GM19438 (cell line): Measurements from ENCODE around the gene ZFP14.

Source experiments
- ATAC-seq: cut with Tn5 transposase; IDR thresholded peaks from one replicate; pipeline ENCODE4 v1.9.1; 2021; ENCODE audit warnings: low read depth; ENCODE audit not compliant: unreplicated experiment

Gene ZFP14

GRCh38 chr19:36378625-36379509 lies at the start of gene ZFP14:
Gene ZFP14, minus strand, starts transcription at chr19:36379201. Its CDS starts 11,309 bp downstream, at chr19:36367892.
- peak; percentile 92 for ATAC-seq

- no peak for ATAC-seq
Observed at GRCh38 chr19:36423925-36424324, 44.9 kb upstream of the ZFP14 start.

- ATAC-seq: no peak
Observed at GRCh38 chr19:36421749-36422481, 42.9 kb upstream of the ZFP14 start.

- no peak for ATAC-seq
Observed at GRCh38 chr19:36420961-36421748, 42.2 kb upstream of the ZFP14 start.

GRCh38 chr19:36418287-36419001 lies 39.4 kb upstream of the ZFP14 start, which contains the start of gene ZFP82:
Gene ZFP82, minus strand, starts transcription at chr19:36418644. Its CDS starts 8,855 bp downstream, at chr19:36409789.
- peak; percentile 66 for ATAC-seq

- no peak for ATAC-seq
Observed at GRCh38 chr19:36417752-36418286, 38.8 kb upstream of the ZFP14 start.

GRCh38 chr19:36409841-36410240 lies 30.8 kb upstream of the ZFP14 start:
- no peak for ATAC-seq

GRCh38 chr19:36408101-36408500 lies 29.1 kb upstream of the ZFP14 start:
- ATAC-seq: no peak

- ATAC-seq: no peak
Observed at GRCh38 chr19:36404498-36404897, 25.5 kb upstream of the ZFP14 start.

GRCh38 chr19:36401475-36401874 lies 22.5 kb upstream of the ZFP14 start:
- no peak for ATAC-seq

GRCh38 chr19:36398571-36398970 lies 19.6 kb upstream of the ZFP14 start:
- ATAC-seq: no peak

- ATAC-seq: no peak
Observed at GRCh38 chr19:36392916-36393673, 14.1 kb upstream of the ZFP14 start.

GRCh38 chr19:36379510-36379819 lies 464 bp upstream of the ZFP14 start:
- no peak for ATAC-seq

- no peak for ATAC-seq
Observed at GRCh38 chr19:36377541-36378178, 1.3 kb downstream of the ZFP14 start.

- no peak for ATAC-seq
Observed at GRCh38 chr19:36373638-36374156, 5.3 kb downstream of the ZFP14 start.

- no peak for ATAC-seq
Observed at GRCh38 chr19:36371886-36372285, 7.1 kb downstream of the ZFP14 start.

- ATAC-seq: no peak
Observed at GRCh38 chr19:36363845-36364244, 15.2 kb downstream of the ZFP14 start.

- no peak for ATAC-seq
Observed at GRCh38 chr19:36340786-36341372, 38.1 kb downstream of the ZFP14 start.
